Measurements from ENCODE around the gene ZSWIM3.

DNA sequence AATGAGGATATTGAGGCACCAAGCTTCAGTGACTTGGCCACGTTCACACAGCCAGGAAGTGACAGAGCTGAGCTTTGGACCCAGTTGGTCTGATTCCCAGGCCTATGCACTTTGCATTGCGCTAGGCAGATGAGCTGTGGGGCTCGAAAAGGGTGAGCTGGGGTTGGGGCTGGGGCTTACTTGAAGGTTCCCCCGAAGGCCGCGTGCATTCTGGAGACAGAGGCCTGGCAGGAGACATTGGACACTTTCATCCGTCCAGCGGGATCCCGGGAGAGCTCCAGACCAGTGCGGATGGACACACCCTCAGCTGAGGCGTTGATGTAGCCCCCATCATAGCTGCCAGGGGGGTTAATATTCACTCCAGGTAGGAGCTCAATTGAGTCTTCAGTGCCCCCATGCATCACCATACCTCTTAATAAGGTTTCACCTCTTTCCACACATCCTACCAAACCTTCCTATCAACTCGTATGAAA, 52.0 kb downstream of the ZSWIM3 start:
- no peak for TF ChIP-seq CTCF (IDR thresholded peaks at IDR 0.05)
- TF ChIP-seq POLR2AphosphoS5 (IDR thresholded peaks at IDR 0.05), result no peak

All from esophagus muscularis mucosa (tissue), 3 donors.